Mucosa of descending colon (tissue), 3 donors: Measurements from ENCODE around the gene DUSP2. TPM values are rescaled to one million over a fixed set of nuclear protein-coding genes. Genes with fewer than 3 reads are reported as not detected.

Experiments
- ATAC-seq: fragments of 200-7000 bp; cut with Tn5 transposase; one replicate; pipeline ENCODE4 v1.9.1; 2020; ENCODE audit warnings: mild to moderate bottlenecking, moderate library complexity
- DNase-seq, 3 donors: peaks; one replicate each; pipeline ENCODE4 v3.0.0-alpha.2; 2020
- H3K36me3 ChIP-seq: fragments of 200-600 bp; one replicate; pipeline ENCODE4 v1.8.0; 2021; ENCODE audit warnings: low read depth, mild to moderate bottlenecking
- H3K4me1 ChIP-seq: fragments of 200-600 bp; one replicate; pipeline ENCODE4 v1.8.0; 2021; ENCODE audit warnings: low read depth, mild to moderate bottlenecking
- H3K4me3 ChIP-seq: fragments of 200-600 bp; one replicate; pipeline ENCODE4 v1.8.0; 2021; ENCODE audit warnings: mild to moderate bottlenecking
- H3K9me3 ChIP-seq: fragments of 200-600 bp; one replicate; pipeline ENCODE4 v1.8.0; 2021; ENCODE audit warnings: mild to moderate bottlenecking
- intact Hi-C, 2 donors: fragments of 100-400 bp; cut with DNase I in 1 of 2; cut with micrococcal nuclease in 1 of 2; formaldehyde crosslinking; loops; one replicate each; pipeline versions ENCODE4 v1.11.0 to v1.11.1; 2022; cut with DNase I, micrococcal nuclease
- total RNA-seq, 3 donors: library from RNA; stranded (reverse); fragmentation: NEBNext Ultra II Directional in 2 of 3; extraction: Animal tissue kit (Norgen Biotek cat#: 25700) in 2 of 3; gene quantifications; one replicate each; pipeline versions ENCODE4 v1.2.1 to v1.2.4, GENCODE V29; 2021 to 2023
- TF ChIP-seq, protein P1 (sequence below): fragments of 200-600 bp; IDR thresholded peaks from one replicate; pipeline ENCODE4 v1.8.0; 2022; ENCODE audit warnings: antibody characterized with exemption, mild to moderate bottlenecking
- donor health status: DM: no; HTN: no; CAD: no; lungs with moderate emphysema.
- donor health status: DM: no; HTN: no; CAD: no.
- donor health status: DM: no; HTN: yes; CAD: no.

The DUSP2 gene
- total RNA-seq, 3 donors from 2014 or later = 1.5 to 2.3 (median 1.6) TPM

DNA sequence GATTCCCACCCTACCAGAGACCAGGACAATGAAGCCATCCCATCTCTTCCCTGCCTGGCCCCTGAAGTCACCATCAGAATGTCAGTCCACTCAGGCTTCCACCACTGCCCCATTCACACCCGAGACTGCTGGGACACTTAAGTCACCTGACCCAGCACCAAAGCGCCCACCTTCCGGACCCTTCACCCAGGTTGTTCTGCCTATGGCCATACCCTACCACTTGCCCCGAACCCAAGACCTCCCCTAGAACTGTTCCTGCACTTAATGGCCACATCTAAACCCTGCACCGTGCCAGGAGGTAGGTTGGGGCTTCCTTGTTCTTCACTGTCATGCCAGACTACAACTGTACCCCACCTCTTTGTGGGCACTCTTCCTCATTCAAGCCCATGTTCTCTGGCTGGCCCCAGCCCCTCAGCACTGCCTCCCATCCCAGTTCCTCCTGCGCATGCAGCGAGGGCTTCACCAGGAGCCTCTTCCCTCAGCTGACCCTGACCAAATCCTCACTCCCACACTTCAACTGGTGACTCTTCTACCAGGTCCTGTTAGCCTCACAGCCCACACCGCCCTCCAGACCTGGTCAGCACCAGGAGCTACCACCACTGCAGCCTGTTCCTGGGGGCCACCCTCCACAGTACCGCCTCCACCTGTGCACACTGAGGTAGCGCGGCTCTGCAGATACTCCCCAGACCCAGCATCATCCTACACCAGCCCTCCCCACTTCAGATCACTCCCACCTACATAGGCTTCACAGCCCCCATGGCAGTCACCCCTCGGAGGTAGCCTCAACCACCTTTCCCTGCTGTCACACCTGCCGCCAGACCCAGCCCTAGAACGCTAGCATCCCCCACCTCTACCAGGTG lies 20.6 kb downstream of the DUSP2 start:
- Histone ChIP-seq H3K9me3 (no peaks in the 10 kb centered on the region), H3K4me1 (no peaks in the 10 kb centered on the region), H3K36me3 (no peaks in the 10 kb centered on the region), H3K4me3 (no peak overlapping the region)
- DNase-seq (no peak), ATAC-seq (no peak)
- TF ChIP-seq, protein P1, sequence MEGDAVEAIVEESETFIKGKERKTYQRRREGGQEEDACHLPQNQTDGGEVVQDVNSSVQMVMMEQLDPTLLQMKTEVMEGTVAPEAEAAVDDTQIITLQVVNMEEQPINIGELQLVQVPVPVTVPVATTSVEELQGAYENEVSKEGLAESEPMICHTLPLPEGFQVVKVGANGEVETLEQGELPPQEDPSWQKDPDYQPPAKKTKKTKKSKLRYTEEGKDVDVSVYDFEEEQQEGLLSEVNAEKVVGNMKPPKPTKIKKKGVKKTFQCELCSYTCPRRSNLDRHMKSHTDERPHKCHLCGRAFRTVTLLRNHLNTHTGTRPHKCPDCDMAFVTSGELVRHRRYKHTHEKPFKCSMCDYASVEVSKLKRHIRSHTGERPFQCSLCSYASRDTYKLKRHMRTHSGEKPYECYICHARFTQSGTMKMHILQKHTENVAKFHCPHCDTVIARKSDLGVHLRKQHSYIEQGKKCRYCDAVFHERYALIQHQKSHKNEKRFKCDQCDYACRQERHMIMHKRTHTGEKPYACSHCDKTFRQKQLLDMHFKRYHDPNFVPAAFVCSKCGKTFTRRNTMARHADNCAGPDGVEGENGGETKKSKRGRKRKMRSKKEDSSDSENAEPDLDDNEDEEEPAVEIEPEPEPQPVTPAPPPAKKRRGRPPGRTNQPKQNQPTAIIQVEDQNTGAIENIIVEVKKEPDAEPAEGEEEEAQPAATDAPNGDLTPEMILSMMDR = no peak
- intact Hi-C loops = no loop called here

DNA sequence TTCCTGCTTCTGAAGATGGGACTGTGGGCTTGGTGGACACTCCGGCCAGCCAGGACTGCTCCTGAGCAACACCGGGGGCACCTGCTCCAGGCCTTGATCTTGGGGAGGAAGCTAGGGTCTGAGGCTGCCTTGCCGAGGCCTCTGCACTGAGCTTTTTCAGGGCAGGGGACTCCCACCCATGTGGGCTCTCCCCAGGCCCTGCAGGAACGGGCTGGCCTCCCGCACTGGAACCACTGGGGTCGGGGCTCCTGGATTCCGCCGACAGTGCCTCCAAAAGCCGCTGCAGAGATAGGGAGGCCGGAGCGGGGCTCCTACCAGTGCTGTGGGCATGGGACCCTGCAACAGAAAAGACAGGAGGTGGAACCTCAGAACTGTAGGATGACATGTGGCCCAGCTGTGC lies 21.3 kb downstream of the DUSP2 start:
- no peaks in the 10 kb centered on the region for H3K9me3 ChIP-seq
- H3K36me3 ChIP-seq = no peaks in the 10 kb centered on the region
- ATAC-seq (no peak), DNase-seq (peak in 1 of 3 donors; percentile 29)
- TF ChIP-seq, protein P1 = no peak
- intact Hi-C loops = no loop called here
- H3K4me1 ChIP-seq = no peaks in the 10 kb centered on the region
- H3K4me3 ChIP-seq = no peak overlapping the region

DNA sequence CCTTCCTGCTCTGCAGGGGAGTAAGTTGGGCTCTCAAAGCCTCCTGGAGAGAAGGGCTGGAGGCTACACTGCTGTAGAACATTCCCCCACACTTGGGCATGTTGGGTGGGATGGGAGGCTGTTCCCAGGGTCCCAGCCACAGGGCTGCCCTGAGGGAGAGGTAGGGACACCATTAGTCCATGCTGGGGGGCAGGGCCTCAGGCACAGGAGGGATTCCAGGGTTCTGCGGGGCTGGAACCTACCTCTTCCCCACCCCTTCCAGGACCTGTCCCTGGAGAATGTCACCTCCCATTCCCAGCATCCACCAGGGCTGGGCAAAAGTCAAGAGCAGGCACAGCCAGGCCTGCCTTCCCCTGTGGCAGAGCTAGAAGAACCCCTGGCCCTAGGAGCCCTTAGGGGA lies 21.9 kb downstream of the DUSP2 start:
- Histone ChIP-seq H3K4me3 (no peak overlapping the region), H3K36me3 (no peaks in the 10 kb centered on the region), H3K4me1 (no peaks in the 10 kb centered on the region), H3K9me3 (no peaks in the 10 kb centered on the region)
- DNase-seq (peak in 1 of 3 donors; percentile 19), ATAC-seq (no peak)
- TF ChIP-seq, protein P1 = no peak
- intact Hi-C loops = no loop called here

DNA sequence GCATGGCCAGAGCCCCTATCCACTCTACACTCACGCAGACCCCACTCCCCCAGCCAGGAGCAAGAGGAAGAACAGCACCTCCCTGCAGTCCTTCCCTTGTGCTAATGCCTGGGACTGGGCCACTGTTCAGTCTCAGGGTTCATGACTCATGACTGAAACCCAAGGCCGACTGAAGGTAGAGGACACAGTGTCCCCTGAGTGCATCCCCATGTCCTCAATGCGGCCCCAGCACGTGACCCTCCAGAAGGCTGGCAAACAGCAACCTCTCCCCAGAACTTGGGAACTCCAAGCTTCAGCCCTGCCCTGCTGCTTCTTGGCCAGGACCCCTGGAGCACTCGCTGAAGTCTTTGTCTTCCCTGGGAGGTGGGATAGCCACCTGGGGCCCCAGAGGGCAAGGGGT lies 22.8 kb downstream of the DUSP2 start:
- H3K4me3 ChIP-seq = no peak overlapping the region
- H3K36me3 ChIP-seq = no peaks in the 10 kb centered on the region
- H3K4me1 ChIP-seq = no peaks in the 10 kb centered on the region
- no peak for DNase-seq
- no peaks in the 10 kb centered on the region for H3K9me3 ChIP-seq
- TF ChIP-seq, protein P1 = no peak
- intact Hi-C loops = no loop called here
- no peak for ATAC-seq

DNA sequence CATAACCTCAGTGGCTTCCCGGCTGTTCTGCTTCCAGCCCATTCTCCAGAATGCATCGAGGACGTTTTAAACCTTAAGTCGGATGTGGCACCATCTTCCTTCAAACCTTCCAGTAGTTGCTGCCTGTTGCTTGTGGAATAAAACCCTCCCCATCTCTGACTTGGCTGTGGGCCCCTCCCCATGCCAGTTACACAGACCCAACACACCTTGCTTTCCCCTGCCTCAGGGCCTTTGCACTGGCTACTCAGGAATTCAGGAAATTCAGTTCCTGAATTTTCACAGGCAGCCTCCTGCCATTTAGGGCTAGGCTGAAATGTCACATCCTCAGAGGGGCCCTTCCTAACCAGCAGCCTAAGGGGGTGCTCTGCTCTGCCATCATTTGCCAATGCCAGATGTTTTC lies 23.8 kb downstream of the DUSP2 start:
- TF ChIP-seq, protein P1 = no peak
- Histone ChIP-seq H3K4me1 (no peaks in the 10 kb centered on the region), H3K9me3 (no peaks in the 10 kb centered on the region), H3K4me3 (no peak overlapping the region), H3K36me3 (no peaks in the 10 kb centered on the region)
- ATAC-seq (no peak), DNase-seq (no peak)
- intact Hi-C loops = no loop called here
